SIG-M5 (cell line): Measurements from ENCODE around the gene DIAPH2.

Experiments used
- DNase-seq: peaks from one replicate; lab custom pipeline; 2025; lab: John Stamatoyannopoulos, UW

DIAPH2 gene

DNA sequence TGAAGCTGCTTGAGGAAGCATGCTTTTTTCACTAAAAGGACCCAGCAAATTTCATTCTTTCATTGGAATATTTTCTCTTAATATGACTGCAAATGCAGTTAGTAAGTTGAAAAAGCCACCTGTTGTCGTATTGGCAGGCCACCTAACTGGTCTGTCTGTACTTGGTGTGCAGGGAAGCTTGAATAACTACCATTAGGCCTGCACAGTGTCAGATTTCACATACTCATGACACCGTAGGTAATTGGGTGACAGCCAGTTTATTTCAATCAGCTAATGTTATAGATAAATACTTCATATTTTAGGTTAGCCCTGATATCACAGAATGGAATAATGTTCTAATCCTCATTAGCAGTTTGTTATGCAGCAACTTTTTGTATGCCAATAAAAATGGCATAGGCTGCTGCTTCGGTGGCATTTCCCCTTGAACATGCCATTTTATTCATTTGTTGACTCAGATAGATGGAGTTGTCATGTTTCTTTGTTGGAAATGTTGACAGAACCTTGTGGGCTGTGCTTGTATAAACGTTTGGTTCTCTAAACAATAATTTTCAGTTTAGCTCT, 372.8 kb downstream of the DIAPH2 start:
- DNase-seq: no peak

DNA sequence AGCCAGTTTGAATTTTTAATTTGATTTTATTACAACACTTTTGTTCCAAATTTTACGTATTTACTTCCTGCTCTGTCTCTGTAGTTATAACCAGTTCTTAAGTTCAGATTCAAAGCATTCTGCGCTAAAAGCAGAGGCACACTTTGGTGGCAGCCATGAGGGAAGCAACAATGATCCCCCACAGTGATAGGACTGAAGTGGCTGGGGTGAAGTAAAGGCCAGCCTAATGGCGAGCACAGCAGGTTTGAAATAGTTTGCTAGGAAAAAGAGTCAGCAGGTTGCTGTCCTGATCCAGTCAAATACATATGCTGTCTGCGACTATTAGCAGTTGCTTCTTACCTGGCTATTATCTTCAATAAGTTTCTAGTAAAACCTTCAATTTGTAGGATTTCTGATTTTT, 375.4 kb downstream of the DIAPH2 start:
- no peak for DNase-seq

DNA sequence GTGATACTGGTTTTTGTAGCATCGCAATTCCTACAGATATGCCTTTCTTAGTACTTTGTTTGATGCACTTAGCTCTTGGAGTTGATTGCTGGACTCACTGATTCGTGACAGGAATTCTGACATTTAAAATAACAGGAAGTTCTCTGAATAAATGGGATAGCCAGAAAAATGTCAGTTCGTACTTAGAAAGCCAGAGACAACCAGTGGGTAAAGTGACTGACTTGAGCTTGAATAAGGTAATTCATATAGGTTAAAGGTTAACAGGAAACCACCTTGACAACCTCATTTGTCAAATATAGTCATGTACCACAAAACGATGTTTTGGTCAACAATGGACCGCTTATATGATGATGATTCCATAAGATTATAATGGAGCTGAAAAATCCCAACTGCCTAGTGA, 380.4 kb downstream of the DIAPH2 start:
- no peak for DNase-seq

- no peak for DNase-seq
Measured at GRCh38 chrX:97065973-97066372, 381.3 kb downstream of the DIAPH2 start.

DNA sequence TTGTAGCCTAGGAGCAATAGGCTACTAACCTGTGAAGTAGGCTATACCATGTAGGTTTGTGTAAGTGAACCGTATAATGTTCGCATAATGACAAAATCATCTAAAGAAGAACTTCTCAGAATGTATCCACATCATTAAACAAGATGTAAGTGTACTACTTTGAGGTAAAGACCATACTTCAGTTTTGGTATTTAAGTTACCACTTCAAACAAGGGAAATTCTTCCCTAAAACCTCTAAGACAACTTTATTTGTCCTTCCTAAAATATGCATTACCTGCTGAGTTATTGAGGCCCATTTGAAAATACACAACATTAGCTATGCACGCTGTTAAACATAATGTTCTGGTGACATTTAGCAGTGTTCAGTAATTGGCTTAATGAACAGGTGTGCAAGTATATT, 381.7 kb downstream of the DIAPH2 start:
- DNase-seq: no peak

- DNase-seq: no peak
Measured at GRCh38 chrX:97070346-97070745, 385.7 kb downstream of the DIAPH2 start.

DNA sequence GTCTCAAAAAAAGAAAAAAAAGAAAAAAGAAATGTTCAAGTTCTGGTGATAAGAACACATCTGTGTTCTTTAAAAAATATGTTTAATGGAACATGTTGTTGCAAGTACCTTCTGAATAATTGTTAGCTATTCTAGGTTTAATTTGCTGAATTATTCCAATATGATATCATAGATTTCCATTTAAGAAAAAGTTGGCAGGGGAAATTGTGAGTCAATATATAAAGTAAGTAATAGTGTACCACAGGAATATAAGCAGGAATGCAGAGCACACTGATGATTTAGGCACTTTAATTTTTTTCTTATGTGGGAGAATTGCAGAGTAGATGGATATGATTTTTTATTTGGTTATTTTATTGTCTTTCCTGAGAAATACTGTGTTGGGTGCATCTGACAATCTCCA, 389.8 kb downstream of the DIAPH2 start:
- no peak for DNase-seq

GRCh38 chrX:97089116-97089515, 404.5 kb downstream of the DIAPH2 start:
- DNase-seq: no peak

GRCh38 chrX:97096385-97096784, 411.7 kb downstream of the DIAPH2 start:
- no peak for DNase-seq

GRCh38 chrX:97102938-97103337, 418.3 kb downstream of the DIAPH2 start:
- DNase-seq: no peak

- no peak for DNase-seq
Measured at GRCh38 chrX:97109730-97110129, 425.1 kb downstream of the DIAPH2 start.

DNA sequence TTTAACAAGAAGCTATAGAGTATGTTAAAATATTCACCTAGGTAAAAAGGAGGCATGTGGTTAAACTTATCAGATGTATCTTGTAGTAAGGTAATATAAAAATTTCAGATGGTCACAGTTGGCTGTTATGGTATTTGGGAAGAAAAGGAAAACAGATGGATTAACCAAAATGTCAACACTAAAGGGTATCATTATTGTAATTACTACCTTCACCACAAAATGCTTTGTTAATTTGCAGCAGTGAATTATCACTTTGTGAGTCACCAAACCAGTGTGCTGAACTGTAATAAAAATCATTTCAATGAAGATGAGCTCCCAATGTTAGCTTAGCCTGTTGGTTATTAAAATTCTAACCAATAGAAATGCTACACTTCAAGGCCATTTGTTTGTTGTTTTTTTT, 432.9 kb downstream of the DIAPH2 start:
- DNase-seq: no peak

- no peak for DNase-seq
Measured at GRCh38 chrX:97119474-97120109, 434.9 kb downstream of the DIAPH2 start.

GRCh38 chrX:97123001-97123400, 438.4 kb downstream of the DIAPH2 start:
- DNase-seq: no peak

DNA sequence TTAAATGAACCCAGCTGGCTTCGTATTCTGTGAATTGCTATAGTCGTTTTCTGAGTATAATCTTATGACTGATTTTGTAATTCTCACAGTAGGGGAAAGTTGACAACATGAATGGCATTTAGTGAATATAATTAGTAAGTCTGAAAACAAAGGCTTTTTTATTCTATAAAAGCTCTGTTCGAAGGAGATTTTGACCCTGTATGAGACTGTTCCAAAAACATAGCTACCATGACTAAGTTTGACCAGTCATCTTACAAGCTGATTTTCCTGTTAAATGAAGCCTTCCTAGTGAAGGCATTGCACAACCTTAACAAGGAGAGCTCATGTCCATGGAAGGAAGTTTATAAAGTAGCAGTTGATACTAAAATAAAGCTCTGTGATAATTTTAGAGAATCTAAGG, 441.4 kb downstream of the DIAPH2 start:
- DNase-seq: no peak

DNA sequence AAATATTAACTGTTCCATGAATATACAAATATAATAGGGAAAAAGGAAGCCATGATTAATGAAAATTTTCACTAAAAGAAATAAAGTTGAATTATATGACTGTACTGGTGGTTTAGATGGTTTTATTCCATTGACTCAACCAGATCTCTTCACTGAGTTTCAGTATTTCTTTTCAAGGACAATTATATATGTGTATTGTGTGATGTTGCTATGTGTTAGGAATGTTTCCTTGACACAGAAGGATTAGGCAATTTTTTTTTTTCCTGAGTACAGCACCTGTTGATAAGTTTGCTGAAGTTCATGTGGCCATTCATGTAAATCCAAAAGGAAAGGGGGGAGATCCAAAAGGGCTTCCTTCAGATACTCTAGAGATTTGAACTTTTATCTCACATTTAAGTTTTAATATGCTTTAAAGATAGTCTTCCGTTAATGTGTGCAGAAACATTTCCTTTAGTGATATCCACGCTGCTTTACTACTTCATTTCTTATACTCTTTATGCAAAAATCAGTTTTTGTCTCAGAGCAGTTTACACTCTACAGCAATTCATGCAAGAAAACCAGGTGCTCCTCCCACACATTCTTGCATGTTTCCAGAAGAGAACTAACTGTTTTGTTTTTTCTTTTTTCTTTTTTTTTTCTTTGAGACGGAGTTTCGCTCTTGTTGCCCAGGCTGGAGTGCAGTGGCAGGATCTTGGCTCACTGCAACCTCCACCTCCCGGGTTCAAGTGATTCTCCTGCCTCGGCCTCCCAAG, 448.2 kb downstream of the DIAPH2 start:
- DNase-seq: no peak

DNA sequence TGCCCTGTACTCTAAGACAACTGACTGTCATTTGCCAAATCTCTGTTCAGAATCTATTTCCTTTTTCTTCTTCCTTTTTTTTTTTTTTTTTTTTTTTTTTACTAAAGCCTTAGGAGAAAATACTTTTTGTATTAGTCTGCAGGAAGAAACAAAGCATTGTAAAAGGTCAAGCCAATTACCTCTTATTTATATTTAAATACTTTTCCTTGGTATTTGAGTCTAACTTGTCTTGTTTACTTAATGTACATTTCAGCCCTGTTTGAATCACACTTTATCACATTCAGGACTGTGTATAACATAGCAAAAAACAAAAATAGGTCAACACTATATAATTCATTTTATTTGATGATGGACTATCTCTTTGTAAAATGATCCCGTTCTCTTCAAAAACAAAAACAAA, 461.3 kb downstream of the DIAPH2 start:
- no peak for DNase-seq

DNA sequence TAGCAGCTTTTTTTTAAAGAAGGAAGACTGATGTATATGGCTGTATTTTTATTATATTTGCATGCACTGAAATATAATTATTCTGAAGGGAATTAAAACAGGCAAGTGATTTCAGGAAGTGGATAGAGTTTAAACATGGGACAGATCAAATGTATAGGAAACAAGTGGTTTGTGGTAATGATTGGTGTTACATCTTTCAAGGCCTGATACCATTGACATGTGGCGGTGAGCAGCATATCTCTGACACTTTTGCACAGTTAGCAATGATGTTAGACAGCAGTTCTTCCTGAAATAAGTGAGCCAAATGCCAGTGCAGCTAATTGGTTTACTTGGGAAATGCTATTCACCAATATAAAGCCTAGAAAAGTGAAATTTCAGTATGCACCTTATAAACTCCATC, 471.2 kb downstream of the DIAPH2 start:
- no peak for DNase-seq

- no peak for DNase-seq
Measured at GRCh38 chrX:97158269-97158668, 473.6 kb downstream of the DIAPH2 start.

DNA sequence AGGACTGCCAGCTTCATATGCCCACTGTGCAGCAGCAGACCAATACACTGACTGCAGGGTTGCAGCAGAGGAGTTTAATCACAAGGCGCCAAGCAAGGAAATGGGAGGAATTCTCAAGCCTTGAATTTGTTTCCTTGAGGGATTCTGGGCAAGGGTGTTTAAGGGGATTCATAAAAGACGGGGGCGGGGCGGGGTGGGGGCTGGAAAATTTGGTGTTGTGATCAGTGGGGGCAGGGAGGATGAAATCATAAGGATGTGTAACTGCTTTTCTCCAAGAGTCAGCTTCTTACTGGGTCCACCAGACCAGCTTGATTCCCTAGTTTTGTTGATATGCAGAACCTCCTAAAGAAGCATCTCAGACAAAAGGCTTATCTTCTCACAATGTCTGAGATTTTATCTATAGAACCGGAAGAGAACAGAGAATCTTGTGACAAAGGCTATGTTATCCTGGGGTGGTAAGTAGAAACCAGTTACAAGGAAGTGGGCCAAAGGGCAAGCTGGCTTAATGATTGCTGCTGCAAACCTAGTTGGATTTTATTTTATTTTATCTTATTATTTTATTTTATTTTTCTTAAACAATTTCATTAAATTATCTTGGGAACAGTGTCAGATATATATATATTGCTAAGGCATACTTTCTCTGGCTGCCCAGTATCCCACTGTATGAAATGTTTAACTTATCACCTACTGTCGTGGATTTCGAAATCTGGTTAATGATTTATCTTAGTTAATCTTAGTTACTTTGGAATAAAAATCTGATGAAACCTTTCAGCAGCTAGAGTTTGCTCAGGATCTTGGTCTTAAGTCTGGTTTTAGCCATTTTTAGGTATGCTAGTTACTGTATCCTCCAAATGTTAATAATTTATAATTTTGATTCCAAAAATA, 475.5 kb downstream of the DIAPH2 start:
- DNase-seq: no peak

GRCh38 chrX:97167333-97167732, 482.7 kb downstream of the DIAPH2 start:
- no peak for DNase-seq

- no peak for DNase-seq
Measured at GRCh38 chrX:97168646-97169045, 484.0 kb downstream of the DIAPH2 start.

DNA sequence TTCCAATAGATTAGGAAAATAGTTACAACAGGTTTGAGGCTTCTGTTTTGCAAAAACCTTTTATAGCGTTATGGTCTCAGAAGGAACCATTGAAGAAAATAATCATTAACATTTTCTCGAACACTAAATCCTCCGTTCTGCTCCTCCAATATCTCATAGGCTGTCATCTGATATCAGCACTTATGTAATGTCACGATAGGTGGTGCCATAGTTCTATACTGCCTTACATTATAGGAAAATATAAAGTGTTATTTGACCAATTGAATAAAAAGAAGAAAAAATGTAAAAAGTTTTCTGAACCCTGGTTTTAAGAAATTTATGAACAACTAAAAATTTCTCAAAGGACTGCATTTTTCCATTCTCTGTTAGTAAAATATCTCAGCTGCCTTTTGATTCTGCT, 490.5 kb downstream of the DIAPH2 start:
- no peak for DNase-seq
